ENCODE data around the gene SRRM2.

SRRM2 gene

GRCh38 chr16:2779151-2779920 lies 26.9 kb downstream of the SRRM2 start:
- H3K4me3 ChIP-seq (ENCODE audit: low read length) = no peak overlapping the region
- no peak for TF ChIP-seq CTCF (conservative IDR thresholded peaks at IDR 0.05; ENCODE audit: low read length)
- DNase-seq (ENCODE audit: low read depth) = no peak

GRCh38 chr16:2779978-2780898 lies 27.8 kb downstream of the SRRM2 start:
- TF ChIP-seq CTCF (conservative IDR thresholded peaks at IDR 0.05; ENCODE audit: low read length) = no peak
- H3K4me3 ChIP-seq (ENCODE audit: low read length) = no peak overlapping the region
- DNase-seq (ENCODE audit: low read depth) = no peak

GRCh38 chr16:2782583-2783351 lies 30.3 kb downstream of the SRRM2 start:
- H3K4me3 ChIP-seq (ENCODE audit: low read length) = no peak overlapping the region
- no peak for TF ChIP-seq CTCF (conservative IDR thresholded peaks at IDR 0.05; ENCODE audit: low read length)
- DNase-seq (ENCODE audit: low read depth) = no peak

- H3K4me3 ChIP-seq (ENCODE audit: low read length) = no peak overlapping the region
- no peak for DNase-seq (ENCODE audit: low read depth)
- no peak for TF ChIP-seq CTCF (conservative IDR thresholded peaks at IDR 0.05; ENCODE audit: low read length)
Measured at GRCh38 chr16:2783581-2784357, 31.3 kb downstream of the SRRM2 start.

- no peak for TF ChIP-seq CTCF (conservative IDR thresholded peaks at IDR 0.05; ENCODE audit: low read length)
- no peak overlapping the region for H3K4me3 ChIP-seq (ENCODE audit: low read length)
- no peak for DNase-seq (ENCODE audit: low read depth)
Measured at GRCh38 chr16:2784358-2785100, 32.1 kb downstream of the SRRM2 start.

Measured in AG10803 (cell line).